Islet of Langerhans (tissue), 1 donor: ENCODE measurements around the gene TAL2.
"Not testable (repeated sequence)": the region's sequence is repeated elsewhere in the genome, so short reads cannot be mapped to it uniquely, and the experiment has no call there.

Experiments used
- FAIRE-seq: peaks from one replicate; lab custom pipeline; 2011; peaks lifted over from hg19 to GRCh38; lab: Jason Lieb, UNC

Gene TAL2

GRCh38 chr9:105676351-105676923 lies 14.2 kb downstream of the TAL2 start:
- no peak for FAIRE-seq

- no peak for FAIRE-seq
Observed at GRCh38 chr9:105678163-105678562, 15.9 kb downstream of the TAL2 start.

GRCh38 chr9:105678781-105679180 lies 16.5 kb downstream of the TAL2 start:
- peak; percentile 70 for FAIRE-seq

GRCh38 chr9:105679257-105680022 lies 17.2 kb downstream of the TAL2 start:
- FAIRE-seq, result no peak

- FAIRE-seq, result no peak
Observed at GRCh38 chr9:105681313-105681712, 19.1 kb downstream of the TAL2 start.

- no peak for FAIRE-seq
Observed at GRCh38 chr9:105681724-105682123, 19.5 kb downstream of the TAL2 start.

- FAIRE-seq, result no peak
Observed at GRCh38 chr9:105683688-105684275, 21.5 kb downstream of the TAL2 start.

GRCh38 chr9:105686936-105687335 lies 24.7 kb downstream of the TAL2 start:
- no peak for FAIRE-seq

- no peak for FAIRE-seq
Observed at GRCh38 chr9:105690742-105691141, 28.5 kb downstream of the TAL2 start.

GRCh38 chr9:105693435-105694189 lies 31.4 kb downstream of the TAL2 start:
- no peak for FAIRE-seq

GRCh38 chr9:105694190-105694847 lies 32.1 kb downstream of the TAL2 start, which contains the start of gene TMEM38B:
TMEM38B (plus strand) TSS chr9:105694541; CDS start chr9:105694661, 120 bp downstream.
- no peak for FAIRE-seq

- FAIRE-seq, result no peak
Observed at GRCh38 chr9:105694848-105695581, 32.8 kb downstream of the TAL2 start.

- no peak for FAIRE-seq
Observed at GRCh38 chr9:105696219-105696793, 34.0 kb downstream of the TAL2 start.

GRCh38 chr9:105697871-105698270 lies 35.6 kb downstream of the TAL2 start:
- FAIRE-seq, result no peak

GRCh38 chr9:105698348-105698870 lies 36.2 kb downstream of the TAL2 start:
- no peak for FAIRE-seq

- FAIRE-seq, result no peak
Observed at GRCh38 chr9:105700668-105701067, 38.4 kb downstream of the TAL2 start.

GRCh38 chr9:105701145-105701544 lies 38.9 kb downstream of the TAL2 start:
- FAIRE-seq, result no peak

GRCh38 chr9:105702207-105702606 lies 40.0 kb downstream of the TAL2 start:
- no peak for FAIRE-seq

- FAIRE-seq, result not testable (repeated sequence)
Observed at GRCh38 chr9:105703638-105704037, 41.4 kb downstream of the TAL2 start.

GRCh38 chr9:105706156-105706555 lies 43.9 kb downstream of the TAL2 start:
- no peak for FAIRE-seq

GRCh38 chr9:105708405-105708804 lies 46.1 kb downstream of the TAL2 start:
- FAIRE-seq, result no peak
